SW 1271 (cell line): ENCODE results near the gene DHRSX.
"Not testable (repeated sequence)": the region's sequence is repeated elsewhere in the genome, so short reads cannot be mapped to it uniquely, and the experiment has no call there.

Source experiments
- DNase-seq, 2 experiments: peaks; one replicate each; lab custom pipeline; 2025; lab: John Stamatoyannopoulos, UW

DHRSX gene

DNA sequence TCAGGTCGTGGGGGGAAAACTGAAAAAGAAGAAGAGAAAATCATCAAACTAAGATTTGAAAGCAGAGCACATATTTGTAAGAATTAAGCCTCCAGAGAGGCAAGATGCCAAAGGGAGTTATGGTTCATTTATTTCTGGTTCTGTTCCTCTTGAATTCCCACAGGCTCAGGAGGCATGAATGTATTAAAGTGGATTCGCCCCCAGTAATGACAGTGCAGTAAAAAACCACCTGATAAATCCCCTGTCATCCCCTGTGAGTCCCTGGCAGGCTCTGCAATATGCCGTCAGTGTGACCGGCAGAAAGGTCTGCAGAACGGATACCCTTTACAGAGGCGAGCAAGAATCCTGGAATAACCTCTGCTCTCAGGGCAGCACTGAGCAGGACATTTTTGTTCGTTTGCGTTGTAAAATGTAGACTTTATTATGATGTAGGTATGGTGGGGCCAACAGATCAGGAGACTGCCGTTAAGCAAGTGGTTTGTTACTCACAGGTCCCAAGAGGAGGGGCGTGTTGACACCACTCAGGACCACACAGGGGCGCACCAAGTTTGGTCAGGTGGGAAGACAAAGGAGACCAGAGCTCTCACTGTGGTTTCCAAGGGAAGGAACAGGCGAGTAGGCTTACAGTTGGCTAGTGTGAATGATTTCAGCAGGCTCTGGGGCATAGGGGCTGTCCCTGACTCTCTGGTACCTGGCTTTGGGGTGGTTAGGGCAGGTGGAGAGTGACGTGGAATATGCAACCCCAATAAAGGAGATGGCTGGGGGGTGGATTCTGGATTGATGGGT lies 75.3 kb downstream of the DHRSX start:
- no peak for DNase-seq

DNA sequence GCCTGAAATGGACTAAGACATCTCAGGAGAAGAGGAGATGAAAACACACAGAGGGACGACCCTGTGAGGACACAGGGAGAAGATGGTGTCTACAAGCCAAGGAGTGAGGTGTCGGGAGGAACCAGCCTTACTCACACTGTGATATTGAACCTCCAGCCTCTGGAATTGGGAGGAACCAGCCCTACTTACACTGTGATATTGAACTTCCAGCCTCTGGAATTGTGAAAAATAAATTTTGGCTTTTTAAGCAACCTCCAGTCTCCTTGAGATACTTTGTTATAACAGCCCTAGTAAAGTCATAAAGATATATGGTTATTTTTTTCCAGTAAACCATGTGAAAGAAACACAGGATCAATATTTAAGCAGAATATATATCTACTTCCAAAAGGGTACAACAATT lies 76.5 kb downstream of the DHRSX start:
- DNase-seq, result no peak

DNA sequence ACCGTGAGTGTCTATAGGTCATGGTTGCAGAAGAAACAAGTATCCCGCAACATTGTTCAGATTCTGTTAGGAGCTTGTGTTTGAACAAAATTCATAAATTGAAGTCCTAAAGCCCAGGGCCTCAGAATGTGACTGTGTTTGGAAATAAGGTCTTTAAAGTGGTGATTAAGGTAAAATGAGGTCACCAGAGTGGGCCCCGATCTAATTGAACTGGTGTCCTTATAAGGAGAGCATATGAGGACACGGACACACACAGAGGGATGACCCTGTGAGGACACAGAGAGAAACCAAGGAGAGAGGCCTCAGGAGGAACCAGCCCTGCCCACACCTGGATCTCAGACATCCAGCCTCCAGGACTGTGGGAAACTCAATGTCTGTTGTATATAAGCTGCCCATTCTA lies 76.9 kb downstream of the DHRSX start:
- DNase-seq, result no peak

DNA sequence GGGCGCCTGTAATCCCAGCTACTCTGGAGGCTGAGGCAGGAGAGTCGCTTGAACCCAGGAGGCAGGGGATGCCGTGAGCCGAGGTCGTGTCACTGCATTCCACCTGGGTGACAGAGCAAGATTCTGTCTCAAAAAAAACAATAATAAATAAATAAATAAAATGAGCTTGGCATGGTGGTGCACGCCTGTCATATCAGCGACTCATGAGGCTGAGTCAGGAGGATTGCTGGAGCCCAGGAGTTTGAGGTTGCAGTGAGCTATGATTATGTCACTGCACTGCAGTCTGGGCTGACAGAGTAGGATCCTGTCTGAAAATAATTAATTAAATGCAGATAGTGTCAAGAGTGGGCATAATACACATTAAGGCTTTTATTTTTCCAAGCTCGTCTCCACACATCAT lies 77.5 kb downstream of the DHRSX start:
- no peak for DNase-seq

DNA sequence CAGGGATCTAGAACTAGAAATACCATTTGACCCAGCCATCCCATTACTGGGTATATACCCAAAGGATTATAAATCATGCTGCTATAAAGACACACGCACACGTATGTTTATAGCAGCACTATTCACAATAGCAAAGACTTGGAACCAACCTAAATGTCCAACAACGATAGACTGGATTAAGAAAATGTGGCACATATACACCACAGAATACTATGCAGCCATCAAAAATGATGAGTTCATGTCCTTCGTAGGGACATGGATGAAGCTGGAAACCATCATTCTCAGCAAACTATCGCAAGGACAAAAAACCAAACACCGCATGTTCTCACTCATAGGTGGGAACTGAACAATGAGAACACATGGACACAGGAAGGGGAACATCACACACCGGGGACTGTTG lies 81.4 kb downstream of the DHRSX start:
- DNase-seq, result not testable (repeated sequence)

DNA sequence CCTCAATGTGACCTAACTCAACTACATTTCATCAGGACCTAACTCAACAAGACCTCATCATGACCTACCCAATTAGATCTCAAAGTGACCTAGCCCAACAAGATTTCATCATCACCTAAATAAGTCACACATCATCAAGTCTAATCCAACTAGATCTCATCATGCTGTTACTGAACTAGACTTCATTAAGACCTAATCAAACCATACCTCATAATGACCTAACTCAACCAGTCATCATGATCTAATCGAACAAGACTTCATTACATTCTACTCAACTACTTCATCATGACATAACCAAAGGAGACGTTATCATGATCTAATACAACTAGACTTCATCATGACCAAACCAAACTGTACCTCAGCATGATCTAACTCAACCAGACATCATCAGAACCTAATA lies 82.8 kb downstream of the DHRSX start:
- no peak for DNase-seq

DNA sequence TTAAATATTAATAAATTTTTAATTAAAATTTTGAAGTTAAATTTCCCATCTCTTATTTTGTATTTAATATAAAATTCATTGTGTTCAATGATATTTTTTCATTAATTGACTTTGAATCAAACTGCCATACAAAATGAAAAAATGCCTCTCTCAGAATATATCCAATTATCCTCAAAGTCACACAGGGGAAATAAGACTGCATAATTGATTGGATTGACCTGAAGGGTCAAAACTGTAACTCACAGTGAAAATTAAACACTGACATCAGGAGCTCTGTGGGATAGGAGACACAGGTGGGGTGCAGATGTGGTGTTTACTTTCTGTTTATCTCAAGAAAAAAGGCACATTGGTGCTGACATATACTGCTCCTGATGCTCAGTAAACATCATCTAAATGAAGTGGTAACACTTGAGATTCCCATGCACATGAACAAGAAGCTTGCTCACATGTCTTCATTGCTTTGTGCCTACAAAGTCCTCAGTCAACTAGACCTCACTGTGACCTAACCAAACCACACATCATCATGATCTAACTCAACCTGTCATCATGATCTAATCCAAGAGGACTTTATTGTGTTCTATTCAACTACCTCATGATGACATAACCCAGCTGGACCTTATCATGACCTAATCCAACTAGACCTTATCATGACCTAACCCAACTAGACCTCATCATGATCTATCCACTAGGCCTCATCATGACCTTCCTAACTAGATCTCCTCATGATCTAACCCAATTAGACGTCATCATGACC lies 83.7 kb downstream of the DHRSX start:
- no peak for DNase-seq

DNA sequence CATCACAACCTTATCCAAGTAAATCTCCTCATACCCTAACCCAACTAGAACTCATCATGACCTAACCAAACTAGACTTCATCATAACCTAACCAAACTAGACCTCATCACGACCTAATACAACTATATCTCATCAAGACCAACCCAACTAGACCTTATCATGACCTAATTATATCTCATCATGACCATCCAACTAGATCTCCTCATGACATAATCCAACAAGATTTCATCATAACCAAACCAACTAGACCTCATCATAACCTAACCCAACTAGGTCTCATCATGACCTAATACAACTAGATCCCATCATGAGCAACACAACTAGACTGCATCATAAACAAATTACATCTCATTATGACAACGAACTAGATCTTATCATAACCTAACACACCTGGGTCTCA lies 86.4 kb downstream of the DHRSX start:
- DNase-seq, result no peak

DNA sequence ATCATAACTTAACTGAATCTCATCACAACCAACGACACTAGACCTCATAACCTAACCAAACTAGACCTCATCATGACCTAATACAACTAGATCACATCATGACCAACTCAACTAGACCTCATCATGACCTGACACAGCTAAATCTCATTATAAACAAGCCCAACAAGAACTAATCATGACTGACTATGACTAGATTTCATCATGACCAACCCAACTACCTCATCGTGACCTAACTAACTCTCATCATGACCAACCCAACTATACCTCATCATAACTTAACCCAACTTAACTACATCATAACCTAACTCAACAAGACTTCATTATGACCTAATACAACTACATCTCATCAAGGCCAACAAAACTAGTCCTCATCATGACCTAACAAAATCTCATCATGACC lies 86.8 kb downstream of the DHRSX start:
- no peak for DNase-seq

DNA sequence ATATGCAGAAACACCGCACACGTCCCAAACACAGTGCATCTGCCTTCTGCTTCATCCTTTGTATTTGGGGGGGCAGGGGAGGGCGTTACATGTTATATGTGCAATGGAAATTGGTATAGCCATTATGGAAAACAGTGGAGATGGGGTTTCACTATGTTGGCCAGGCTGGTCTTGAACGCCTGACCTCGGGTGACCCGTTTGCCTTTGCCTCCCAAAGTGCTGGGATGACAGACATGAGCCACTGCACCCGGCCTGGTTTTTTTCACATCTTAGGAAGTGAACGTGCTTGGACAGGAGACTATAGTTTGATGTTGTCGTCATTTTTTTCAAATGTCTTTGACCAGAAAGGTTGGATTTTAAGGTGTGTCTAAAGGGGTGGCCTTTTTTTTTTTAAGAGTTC lies 88.6 kb downstream of the DHRSX start:
- DNase-seq, result no peak

DNA sequence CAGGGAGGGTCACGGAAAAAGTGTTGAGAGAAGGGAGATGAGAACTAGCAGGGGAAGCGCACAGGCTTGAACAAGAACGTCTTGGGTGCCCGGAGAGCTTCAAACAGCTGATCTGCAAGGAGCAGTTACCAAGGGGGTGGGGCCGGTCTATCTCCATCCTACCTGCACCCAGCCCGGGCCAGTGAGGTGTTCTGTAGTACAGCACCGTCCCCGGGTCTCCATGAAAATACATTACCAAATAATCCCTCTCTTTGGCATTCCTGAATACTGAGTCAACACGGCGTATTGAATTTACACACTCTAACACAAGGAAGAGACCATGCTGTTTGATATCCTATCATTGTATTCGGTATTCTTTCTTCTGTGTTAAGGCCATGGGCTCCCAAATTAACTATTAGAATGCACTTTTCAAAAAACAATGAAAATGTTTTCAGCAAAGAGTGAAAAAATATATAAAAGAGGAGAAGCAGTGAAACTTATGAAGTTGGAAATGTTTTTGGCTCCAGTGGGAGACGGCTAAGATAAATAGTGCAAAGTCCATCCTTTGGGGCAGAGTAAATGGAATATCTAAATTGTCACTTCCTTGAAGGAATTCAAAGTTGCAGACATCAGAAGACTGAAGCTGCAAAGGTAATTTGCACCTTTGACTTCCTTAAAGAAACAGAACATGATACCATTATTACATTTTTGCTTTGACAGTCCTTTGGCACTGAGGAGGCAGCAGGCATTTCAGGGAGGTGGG lies 90.3 kb downstream of the DHRSX start:
- DNase-seq, result no peak

DNA sequence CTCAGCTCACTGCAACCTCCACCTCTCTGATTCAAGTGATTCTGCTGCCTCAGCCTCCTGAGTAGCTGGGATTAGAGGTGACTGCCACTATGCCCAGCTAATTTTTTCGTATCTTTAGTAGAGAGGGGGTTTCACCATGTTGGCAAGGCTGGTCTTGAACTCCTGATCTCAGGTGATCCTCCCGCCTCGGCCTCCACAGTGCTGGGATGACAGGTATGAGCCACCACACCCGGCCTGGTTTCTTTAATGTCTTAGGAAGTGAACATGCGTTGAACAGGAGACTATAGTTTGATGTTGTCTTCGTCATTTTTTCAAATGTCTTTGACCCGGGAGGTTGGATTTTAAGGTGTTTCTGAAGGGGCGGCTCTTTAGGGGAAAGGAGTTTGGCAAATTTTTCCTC lies 91.0 kb downstream of the DHRSX start:
- DNase-seq, result no peak

DNA sequence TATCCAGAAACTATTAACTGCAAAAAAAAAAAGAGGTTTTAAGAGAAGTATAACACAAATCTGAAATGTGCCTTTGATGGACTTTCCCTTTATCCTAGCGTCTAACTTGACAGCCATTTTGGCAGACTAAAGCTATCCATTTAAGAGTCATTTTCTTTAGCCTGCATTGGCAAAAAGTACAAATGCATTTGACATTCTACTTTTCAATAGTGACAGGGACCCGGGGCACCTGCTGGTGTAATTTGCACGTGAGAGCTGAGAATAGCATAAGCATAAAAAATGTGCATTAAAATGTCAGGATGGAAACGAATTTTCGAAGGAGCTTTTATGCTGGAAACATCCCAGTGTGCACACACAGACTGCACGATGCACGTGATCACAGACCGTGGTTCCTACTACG lies 91.9 kb downstream of the DHRSX start:
- DNase-seq, result no peak

DNA sequence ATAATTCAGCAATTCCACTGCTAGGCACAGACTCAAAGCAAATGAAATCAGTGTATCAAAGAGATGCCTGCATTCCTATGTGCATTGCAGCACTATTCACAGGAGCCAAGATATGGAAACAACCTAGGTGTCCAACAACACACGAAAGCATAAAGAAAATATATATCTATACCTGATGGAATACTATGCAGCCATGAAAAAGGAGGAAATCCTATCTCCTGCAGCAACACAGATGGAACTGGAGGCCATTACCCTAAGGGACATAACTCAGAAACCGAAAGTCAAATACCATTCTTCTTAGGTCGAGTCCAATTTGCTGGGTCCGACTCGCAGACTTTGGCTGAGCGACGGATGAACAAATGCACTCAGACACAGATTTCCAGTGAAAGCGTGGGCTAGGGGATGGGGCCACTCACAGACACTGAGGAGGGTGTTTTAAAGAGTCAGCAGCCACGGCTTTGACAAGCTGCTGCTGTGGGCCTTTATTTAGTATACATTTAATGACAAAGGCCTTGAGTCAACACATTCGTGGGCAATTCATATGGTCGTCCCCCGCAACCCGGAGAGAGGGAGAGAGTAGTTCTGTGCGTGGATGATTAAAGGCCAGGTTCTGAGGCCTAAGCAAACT lies 93.8 kb downstream of the DHRSX start:
- no peak for DNase-seq

DNA sequence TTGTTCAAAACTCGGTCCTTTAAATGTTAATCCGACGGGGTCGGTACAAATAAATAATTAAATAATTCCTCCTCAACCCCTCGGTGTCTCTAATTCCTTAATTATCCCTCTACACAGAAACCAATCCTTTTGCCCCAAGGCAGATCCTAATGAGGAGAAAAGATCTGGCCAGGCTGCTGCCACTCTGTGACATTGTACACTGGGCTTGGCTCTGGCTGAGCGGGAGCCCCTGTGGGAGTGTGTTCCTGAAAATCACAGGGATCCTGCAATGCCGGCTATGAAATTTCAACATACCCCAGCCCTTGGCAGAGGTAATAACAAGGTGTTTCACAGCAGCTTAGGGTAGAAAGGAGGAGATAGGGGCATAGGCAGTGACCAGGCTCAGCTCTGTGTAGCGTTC lies 96.0 kb downstream of the DHRSX start:
- DNase-seq, result no peak

DNA sequence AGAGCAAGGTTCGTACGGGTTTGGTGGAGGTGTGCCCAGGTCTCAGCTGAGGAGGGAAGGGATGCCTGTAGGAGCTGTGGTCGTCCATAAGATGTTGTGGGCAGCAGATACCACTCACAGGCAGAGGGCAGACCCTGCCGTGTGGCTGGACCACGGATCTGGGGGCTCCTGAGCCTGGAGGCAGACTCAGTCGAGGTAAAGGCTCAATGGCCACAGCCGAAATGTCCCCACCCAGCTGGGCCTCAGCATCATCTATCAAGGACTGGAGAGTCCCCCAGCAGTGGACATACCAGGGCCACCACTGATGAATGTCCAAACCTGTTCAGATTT lies 98.5 kb downstream of the DHRSX start:
- no peak for DNase-seq

DNA sequence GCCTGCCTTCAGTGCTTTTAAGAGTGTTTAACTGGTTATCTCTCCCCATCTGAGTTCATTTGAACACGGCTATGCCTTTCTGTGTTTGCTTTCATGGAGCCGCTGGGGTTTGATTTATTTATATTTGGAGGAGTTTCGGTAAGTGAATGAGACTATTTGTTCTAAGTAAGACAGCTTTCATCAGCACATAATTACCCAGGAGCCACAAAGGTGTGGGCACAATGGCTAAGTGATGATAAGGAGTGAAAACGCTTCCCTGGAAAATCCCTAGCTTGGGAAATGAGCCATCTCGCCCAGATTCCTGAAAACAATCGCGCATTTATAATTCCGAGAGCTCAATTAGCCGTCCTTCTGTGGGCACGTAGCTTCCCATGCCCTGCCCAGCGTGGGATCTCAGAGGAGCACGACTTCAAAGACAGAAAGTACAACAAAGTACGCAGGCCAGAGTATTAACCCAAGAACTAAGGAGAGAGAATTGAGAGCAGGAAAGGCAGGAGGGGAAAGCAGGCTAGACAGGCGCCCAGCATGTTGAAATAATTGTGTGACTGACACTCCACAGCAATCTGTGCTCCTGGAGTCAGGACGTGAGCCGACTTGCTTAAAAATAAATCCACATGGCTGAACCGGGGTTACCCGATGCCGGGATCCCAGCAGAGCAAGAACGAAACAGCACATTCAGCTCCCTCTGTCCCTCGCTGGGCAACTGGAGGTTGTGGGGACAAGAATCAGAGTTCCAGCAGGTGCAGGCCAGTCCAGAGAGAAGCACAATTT lies 99.0 kb downstream of the DHRSX start:
- no peak for DNase-seq

DNA sequence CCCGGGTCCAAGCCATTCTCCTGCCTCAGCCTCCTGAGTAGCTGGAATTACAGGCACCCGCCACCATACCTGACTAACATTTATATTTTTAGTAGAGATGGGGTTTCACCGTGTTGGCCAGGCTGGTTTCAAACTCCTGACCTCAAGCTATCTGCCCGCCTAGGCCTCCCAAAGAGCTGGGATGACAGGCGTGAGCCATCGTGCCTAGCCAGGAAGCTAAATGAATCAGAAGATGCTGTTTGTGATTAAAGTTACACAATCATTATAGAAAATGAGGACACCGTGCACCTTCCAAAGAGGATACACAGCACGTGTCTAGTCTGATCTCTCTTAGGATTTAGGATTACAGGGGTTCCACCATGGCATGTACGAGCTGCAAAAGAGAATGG lies 99.6 kb downstream of the DHRSX start:
- no peak for DNase-seq

DNA sequence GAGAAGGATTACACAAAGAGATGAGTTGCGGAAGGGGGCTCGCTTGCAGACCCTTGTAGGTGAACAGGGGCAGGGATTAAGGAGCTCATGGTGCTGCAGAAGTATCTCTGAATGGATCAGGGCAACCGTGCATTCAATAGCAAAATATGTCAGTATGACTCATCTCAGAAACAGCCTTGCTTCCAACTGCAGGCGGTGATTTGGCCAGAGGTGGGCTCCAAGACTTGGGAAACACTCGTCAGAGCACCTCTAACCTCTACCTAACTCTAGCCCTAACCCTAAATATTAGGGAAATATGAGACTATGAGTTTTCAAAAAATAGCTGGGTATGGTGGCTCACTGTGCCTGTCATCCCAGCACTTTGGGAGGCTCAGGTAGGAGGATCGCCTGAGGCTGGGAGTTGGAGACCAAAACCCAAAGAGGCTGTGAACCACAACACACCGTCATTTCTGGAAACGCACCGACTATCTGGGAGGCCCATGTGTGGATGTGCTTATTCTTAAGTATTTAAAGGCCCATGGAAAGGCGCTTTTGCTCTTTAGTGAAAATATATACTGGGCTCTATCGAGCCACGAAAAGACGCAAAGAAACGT lies 102.6 kb downstream of the DHRSX start:
- no peak for DNase-seq

DNA sequence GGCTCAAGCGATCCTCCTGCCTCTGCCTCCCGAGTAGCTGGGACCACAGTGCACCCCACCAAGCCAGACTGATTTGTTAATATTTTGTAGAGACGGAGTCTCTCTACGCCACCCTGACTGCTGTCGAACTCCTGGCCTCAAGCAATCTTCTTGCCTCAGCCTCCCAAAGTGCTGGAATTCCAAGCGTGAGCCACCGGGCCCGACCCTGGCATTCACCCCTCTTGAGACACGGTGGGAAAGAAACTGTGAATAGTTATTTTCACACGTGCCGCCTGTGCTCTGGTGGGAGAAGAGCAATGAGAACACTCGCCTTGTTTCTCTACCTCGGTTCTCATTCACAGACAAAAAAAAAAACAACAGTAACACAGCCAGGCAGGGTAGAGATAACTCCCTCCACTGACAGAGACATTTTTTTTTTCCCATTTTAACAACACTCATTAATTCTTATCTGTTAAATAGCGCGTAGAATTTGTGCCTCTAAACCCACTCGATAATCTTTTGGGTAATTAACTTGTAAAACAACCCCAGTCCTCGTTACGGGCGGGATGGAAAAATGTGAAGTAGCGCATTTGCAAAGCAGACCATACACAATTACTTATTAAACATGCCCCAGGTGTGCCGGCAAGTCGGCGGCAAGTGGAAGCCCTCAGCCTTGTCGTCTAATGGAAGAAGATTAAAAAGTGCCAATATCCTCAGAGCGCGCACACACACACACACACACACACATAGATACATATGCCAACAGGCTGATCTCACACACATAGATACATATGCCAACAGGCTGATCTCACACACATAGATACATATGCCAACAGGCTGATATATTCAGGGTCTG lies 103.3 kb downstream of the DHRSX start:
- DNase-seq, result no peak
